NCI-H82 treated with DMSO at 0.1 percent for 48 hours (cell line): ENCODE results near the gene BCAS3.
"Not testable (repeated sequence)": the region's sequence is repeated elsewhere in the genome, so short reads cannot be mapped to it uniquely, and the experiment has no call there.

Experiments used
- DNase-seq: peaks from one replicate; lab custom pipeline; 2025; ENCODE audit not compliant: unreplicated experiment; lab: John Stamatoyannopoulos, UW

BCAS3 gene

GRCh38 chr17:61431594-61432311, 754.1 kb downstream of the BCAS3 start:
- DNase-seq, result no peak

GRCh38 chr17:61436273-61436672, 758.6 kb downstream of the BCAS3 start:
- DNase-seq, result no peak

GRCh38 chr17:61436995-61437704, 759.5 kb downstream of the BCAS3 start:
- no peak for DNase-seq

GRCh38 chr17:61440697-61441096, 763.0 kb downstream of the BCAS3 start:
- DNase-seq, result no peak

GRCh38 chr17:61441507-61441906, 763.9 kb downstream of the BCAS3 start:
- DNase-seq, result not testable (repeated sequence)

- no peak for DNase-seq
Observed at GRCh38 chr17:61442136-61442775, 764.6 kb downstream of the BCAS3 start.
